ENCODE measurements around the gene TUT4. TPM values are rescaled to one million over a fixed set of nuclear protein-coding genes. Genes with fewer than 3 reads are reported as not detected.

Gene TUT4
- total RNA-seq, 1 experiment from 2014 or later = 67.4 TPM

- TF ChIP-seq POLR2AphosphoS5 (IDR thresholded peaks at IDR 0.05; ENCODE audit: low read depth, low read length) (no peak), SIN3A (IDR thresholded peaks at IDR 0.05; ENCODE audit: borderline replicate concordance, insufficient read depth, low read depth, low read length) (no peak), CTCF (IDR thresholded peaks at IDR 0.05) (no peak)
- ChIA-PET POLR2A (interaction anchor here (1.0 kb wide), 1 partner anchor 71 kb away, joined by 4 read pairs; no protein-coding TSS in a partner anchor), CTCF (interaction anchor here (0.6 kb wide), 1 partner anchor 594 kb away, joined by 5 read pairs; no protein-coding TSS in a partner anchor)
- DNase-seq (ENCODE audit: low read depth, low spot score) (no peak), ATAC-seq (no peak)
- no peak overlapping the region for H3K4me3 ChIP-seq (ENCODE audit: low read depth in 2 of 2, low read length in 2 of 2)
- in situ Hi-C loops (cut with HindIII; ENCODE audit: low pct_unique_long_range_greater_than_20kb, low sequenced_read_pairs) (no loop called here), intact Hi-C loops (cut with micrococcal nuclease; ENCODE audit: unreplicated experiment) (no loop called here)
- H3K36me3 ChIP-seq (ENCODE audit: control insufficient read depth, insufficient read depth, low read length) = no peaks in the 10 kb centered on the region
- BruUV-seq (replicated peaks) = no TSS peak
- no peaks in the 10 kb centered on the region for H3K9me3 ChIP-seq (ENCODE audit: control insufficient read depth, insufficient read depth, low read depth, low read length)
- no peaks in the 10 kb centered on the region for H3K27me3 ChIP-seq (ENCODE audit: control insufficient read depth, insufficient read depth, low read length)
- H3K27ac ChIP-seq (ENCODE audit: low read length) = no peak overlapping the region
- H3K4me1 ChIP-seq (ENCODE audit: control insufficient read depth, insufficient read depth, low read length) = peaks cover 9% of the 10 kb centered on the region; the same call in 1 of the 2 replicates
Observed at GRCh38 chr1:52598729-52599128, 45.8 kb upstream of the TUT4 start.

DNA sequence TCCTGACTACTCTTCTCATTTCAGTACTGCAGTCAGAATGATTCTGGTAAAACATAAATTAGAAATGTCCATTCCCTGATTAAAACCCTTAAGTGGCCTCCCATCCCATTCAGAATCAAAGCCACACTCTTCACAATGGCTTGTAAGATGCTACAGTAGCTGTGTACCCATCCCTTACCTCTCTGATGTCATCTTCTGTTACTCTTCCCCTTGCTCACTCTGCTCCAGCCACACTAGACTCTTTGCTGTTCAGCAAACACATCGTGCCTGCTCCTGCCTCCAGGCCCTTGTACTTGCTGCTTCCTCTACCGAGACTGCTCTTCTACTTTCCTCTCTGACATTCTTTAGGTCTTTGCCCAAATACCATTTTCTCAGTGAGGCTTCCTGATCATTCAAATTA lies 45.0 kb upstream of the TUT4 start:
- no peak overlapping the region for H3K4me3 ChIP-seq (ENCODE audit: low read depth in 2 of 2, low read length in 2 of 2)
- in situ Hi-C loops (cut with HindIII; ENCODE audit: low pct_unique_long_range_greater_than_20kb, low sequenced_read_pairs) = no loop called here
- no peaks in the 10 kb centered on the region for H3K9me3 ChIP-seq (ENCODE audit: control insufficient read depth, insufficient read depth, low read depth, low read length)
- no peaks in the 10 kb centered on the region for H3K36me3 ChIP-seq (ENCODE audit: control insufficient read depth, insufficient read depth, low read length)
- ATAC-seq = no peak
- ChIA-PET POLR2A (no interaction called here), CTCF (interaction anchor here (0.6 kb wide), 1 partner anchor 595 kb away, joined by 5 read pairs; no protein-coding TSS in a partner anchor)
- H3K4me1 ChIP-seq (ENCODE audit: control insufficient read depth, insufficient read depth, low read length) = peaks cover 7% of the 10 kb centered on the region; the same call in 1 of the 2 replicates
- no peak overlapping the region for H3K27ac ChIP-seq (ENCODE audit: low read length)
- H3K27me3 ChIP-seq (ENCODE audit: control insufficient read depth, insufficient read depth, low read length) = no peaks in the 10 kb centered on the region
- TF ChIP-seq POLR2AphosphoS5 (IDR thresholded peaks at IDR 0.05; ENCODE audit: low read depth, low read length) (no peak), TCF7L2 (IDR thresholded peaks at IDR 0.05; ENCODE audit: low read depth, low read length) (no peak), SIN3A (IDR thresholded peaks at IDR 0.05; ENCODE audit: borderline replicate concordance, insufficient read depth, low read depth, low read length) (no peak), CTCF (IDR thresholded peaks at IDR 0.05) (no peak)
- TF ChIP-seq, protein P1, sequence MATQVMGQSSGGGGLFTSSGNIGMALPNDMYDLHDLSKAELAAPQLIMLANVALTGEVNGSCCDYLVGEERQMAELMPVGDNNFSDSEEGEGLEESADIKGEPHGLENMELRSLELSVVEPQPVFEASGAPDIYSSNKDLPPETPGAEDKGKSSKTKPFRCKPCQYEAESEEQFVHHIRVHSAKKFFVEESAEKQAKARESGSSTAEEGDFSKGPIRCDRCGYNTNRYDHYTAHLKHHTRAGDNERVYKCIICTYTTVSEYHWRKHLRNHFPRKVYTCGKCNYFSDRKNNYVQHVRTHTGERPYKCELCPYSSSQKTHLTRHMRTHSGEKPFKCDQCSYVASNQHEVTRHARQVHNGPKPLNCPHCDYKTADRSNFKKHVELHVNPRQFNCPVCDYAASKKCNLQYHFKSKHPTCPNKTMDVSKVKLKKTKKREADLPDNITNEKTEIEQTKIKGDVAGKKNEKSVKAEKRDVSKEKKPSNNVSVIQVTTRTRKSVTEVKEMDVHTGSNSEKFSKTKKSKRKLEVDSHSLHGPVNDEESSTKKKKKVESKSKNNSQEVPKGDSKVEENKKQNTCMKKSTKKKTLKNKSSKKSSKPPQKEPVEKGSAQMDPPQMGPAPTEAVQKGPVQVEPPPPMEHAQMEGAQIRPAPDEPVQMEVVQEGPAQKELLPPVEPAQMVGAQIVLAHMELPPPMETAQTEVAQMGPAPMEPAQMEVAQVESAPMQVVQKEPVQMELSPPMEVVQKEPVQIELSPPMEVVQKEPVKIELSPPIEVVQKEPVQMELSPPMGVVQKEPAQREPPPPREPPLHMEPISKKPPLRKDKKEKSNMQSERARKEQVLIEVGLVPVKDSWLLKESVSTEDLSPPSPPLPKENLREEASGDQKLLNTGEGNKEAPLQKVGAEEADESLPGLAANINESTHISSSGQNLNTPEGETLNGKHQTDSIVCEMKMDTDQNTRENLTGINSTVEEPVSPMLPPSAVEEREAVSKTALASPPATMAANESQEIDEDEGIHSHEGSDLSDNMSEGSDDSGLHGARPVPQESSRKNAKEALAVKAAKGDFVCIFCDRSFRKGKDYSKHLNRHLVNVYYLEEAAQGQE (IDR thresholded peaks at IDR 0.05; ENCODE audit: insufficient read depth in 1 of 2, low read depth in 2 of 2, low read length in 1 of 2) = no peak
- DNase-seq (ENCODE audit: low read depth, low spot score) = no peak
- BruUV-seq (replicated peaks) = no TSS peak
- intact Hi-C loops (cut with micrococcal nuclease; ENCODE audit: unreplicated experiment) = no loop called here

All from Panc1 (cell line).